ENCODE data around the gene MBOAT2. TPM values are rescaled to one million over a fixed set of nuclear protein-coding genes. Genes with fewer than 3 reads are reported as not detected.

The MBOAT2 gene
- total and polyA plus RNA-seq, 7 donors = 8.4 to 43.5 (median 15.3) TPM

DNA sequence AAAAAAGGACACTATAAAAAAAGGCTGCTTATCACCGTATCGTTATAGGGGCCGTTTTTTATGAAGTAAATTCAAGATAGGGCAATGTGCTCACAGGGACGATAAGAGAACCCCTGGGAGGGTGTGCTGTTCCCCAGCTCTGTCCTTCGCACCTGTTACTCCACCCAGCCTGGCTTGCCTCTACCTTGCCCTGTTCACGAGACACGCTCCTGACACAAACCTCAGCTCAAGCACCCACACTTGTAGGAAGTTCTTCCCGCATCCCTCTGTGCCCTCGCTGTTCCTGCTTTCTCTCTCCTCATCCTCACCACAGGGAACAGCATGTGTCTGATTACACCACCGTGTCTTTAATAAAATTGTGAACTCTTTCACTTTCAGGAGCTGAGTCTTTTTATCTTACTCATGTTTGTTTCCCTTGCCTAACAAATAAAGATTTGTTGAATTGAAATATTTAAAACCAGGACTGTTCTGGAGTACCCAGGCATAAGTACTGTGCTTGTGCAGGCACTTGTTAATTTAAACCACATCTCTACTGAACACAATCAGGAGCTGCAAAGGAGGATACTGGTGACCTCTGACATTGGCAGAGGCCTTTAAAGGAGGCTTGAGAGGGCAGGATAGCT, 140.0 kb downstream of the MBOAT2 start:
- H3K36me3 ChIP-seq = no peaks in the 10 kb centered on the region
- H3K9me3 ChIP-seq = no peaks in the 10 kb centered on the region
- H3K4me3 ChIP-seq = no peak overlapping the region
- no peak for TF ChIP-seq EP300 (IDR thresholded peaks at IDR 0.05)
- no peak for TF ChIP-seq POLR2A (IDR thresholded peaks at IDR 0.05)
- TF ChIP-seq, protein P1, sequence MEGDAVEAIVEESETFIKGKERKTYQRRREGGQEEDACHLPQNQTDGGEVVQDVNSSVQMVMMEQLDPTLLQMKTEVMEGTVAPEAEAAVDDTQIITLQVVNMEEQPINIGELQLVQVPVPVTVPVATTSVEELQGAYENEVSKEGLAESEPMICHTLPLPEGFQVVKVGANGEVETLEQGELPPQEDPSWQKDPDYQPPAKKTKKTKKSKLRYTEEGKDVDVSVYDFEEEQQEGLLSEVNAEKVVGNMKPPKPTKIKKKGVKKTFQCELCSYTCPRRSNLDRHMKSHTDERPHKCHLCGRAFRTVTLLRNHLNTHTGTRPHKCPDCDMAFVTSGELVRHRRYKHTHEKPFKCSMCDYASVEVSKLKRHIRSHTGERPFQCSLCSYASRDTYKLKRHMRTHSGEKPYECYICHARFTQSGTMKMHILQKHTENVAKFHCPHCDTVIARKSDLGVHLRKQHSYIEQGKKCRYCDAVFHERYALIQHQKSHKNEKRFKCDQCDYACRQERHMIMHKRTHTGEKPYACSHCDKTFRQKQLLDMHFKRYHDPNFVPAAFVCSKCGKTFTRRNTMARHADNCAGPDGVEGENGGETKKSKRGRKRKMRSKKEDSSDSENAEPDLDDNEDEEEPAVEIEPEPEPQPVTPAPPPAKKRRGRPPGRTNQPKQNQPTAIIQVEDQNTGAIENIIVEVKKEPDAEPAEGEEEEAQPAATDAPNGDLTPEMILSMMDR (IDR thresholded peaks at IDR 0.05) = no peak
- TF ChIP-seq POLR2AphosphoS5 (IDR thresholded peaks at IDR 0.05) = no peak
- no peaks in the 10 kb centered on the region for H3K27me3 ChIP-seq
- intact Hi-C loops (cut with DNase I) = no loop called here
- WGBS, 2 donors = 81 to 89% methylated on average over 10 of the region's 10 CpGs
- DNase-seq = no peak
- no peak overlapping the region for H3K27ac ChIP-seq
- no peaks in the 10 kb centered on the region for H3K4me1 ChIP-seq

DNA sequence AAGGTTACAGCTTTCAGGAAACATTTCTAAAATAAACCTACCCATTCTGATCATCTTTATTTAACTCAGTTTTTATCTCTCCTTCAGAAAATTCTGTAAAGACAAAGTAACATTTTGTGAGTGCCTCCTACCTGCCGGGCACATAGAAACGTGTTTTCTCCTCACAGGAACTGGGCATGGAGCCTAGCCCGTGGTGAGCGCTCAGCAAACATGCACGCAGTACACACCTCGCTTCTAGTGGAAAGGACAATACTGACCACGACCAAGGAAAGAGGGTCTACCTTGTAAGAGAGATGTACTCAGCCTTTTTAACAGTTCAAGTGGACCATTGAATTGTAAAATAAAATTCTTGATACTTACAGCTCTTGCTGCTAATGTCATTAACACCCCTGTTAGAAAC, 141.3 kb downstream of the MBOAT2 start:
- intact Hi-C loops (cut with DNase I) = no loop called here
- TF ChIP-seq POLR2AphosphoS5 (IDR thresholded peaks at IDR 0.05) (no peak), POLR2A (IDR thresholded peaks at IDR 0.05) (no peak)
- TF ChIP-seq, protein P1 (IDR thresholded peaks at IDR 0.05) = no peak
- no peak for DNase-seq
- no peak overlapping the region for H3K27ac ChIP-seq
- H3K27me3 ChIP-seq = no peaks in the 10 kb centered on the region
- H3K4me1 ChIP-seq = no peaks in the 10 kb centered on the region
- no peak overlapping the region for H3K4me3 ChIP-seq
- H3K9me3 ChIP-seq = no peaks in the 10 kb centered on the region
- WGBS, 2 donors = 86 to 91% methylated on average over 7 of the region's 7 CpGs
- H3K36me3 ChIP-seq = no peaks in the 10 kb centered on the region

DNA sequence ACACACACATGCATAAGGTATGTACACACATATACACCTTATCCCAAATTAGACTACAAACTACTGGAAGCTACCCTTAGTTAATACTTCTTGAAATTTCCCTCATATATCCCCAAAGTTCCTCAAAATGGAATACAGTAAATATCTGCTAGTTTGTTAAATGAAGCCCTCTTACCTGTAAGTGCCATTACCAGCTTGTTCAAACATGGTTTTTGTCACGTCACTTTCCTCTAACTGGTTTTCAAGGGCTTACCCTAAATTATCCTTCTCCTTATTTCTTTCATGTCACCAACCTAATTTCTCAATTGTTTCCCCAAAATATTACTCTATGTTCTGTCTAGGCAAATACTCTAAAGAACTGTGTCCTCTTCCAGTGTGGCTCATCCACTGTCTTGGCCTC, 141.7 kb downstream of the MBOAT2 start:
- intact Hi-C loops (cut with DNase I) = no loop called here
- WGBS, 2 donors = 96 to 100% methylated on average over 1 of the region's 1 CpG

DNA sequence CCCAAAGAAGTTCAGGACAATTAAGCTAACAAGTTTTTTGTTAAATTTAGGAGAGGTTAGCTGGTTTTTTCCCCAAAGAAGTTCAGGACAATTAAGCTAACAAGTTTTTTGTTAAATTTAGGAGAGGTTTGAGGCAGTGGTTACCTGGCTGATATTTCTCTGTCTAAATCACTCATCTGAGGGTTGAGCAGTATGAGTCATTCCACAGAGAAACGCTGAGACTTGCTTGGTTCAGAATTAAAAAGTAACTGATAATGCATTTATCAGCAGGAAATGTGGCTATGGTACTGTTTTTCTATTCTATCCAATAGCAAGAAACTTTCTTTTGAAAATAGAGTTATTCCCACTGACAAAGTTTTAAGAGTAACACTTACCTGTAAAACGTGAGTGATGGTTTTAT, 143.2 kb downstream of the MBOAT2 start:
- Histone ChIP-seq H3K4me3 (no peak overlapping the region), H3K4me1 (no peaks in the 10 kb centered on the region), H3K9me3 (no peaks in the 10 kb centered on the region), H3K27ac (no peak overlapping the region), H3K36me3 (no peaks in the 10 kb centered on the region), H3K27me3 (no peaks in the 10 kb centered on the region)
- intact Hi-C loops (cut with DNase I) = no loop called here
- 44 to 64% methylated on average over 2 of the region's 2 CpGs for WGBS, 2 donors
- no peak for DNase-seq
- TF ChIP-seq POLR2AphosphoS5 (IDR thresholded peaks at IDR 0.05) (no peak), POLR2A (IDR thresholded peaks at IDR 0.05) (no peak), EP300 (IDR thresholded peaks at IDR 0.05) (no peak)
- TF ChIP-seq, protein P1 (IDR thresholded peaks at IDR 0.05) = no peak

More for the DNA sequence above, 141.7 kb downstream of the MBOAT2 start:
- Histone ChIP-seq H3K4me3 (no peak overlapping the region), H3K36me3 (no peaks in the 10 kb centered on the region), H3K27ac (no peak overlapping the region), H3K27me3 (no peaks in the 10 kb centered on the region), H3K4me1 (no peaks in the 10 kb centered on the region), H3K9me3 (no peaks in the 10 kb centered on the region)
- no peak for TF ChIP-seq EP300 (IDR thresholded peaks at IDR 0.05)
- no peak for TF ChIP-seq POLR2A (IDR thresholded peaks at IDR 0.05)
- TF ChIP-seq, protein P1 (IDR thresholded peaks at IDR 0.05) = no peak
- no peak for TF ChIP-seq POLR2AphosphoS5 (IDR thresholded peaks at IDR 0.05)
- no peak for DNase-seq

DNA sequence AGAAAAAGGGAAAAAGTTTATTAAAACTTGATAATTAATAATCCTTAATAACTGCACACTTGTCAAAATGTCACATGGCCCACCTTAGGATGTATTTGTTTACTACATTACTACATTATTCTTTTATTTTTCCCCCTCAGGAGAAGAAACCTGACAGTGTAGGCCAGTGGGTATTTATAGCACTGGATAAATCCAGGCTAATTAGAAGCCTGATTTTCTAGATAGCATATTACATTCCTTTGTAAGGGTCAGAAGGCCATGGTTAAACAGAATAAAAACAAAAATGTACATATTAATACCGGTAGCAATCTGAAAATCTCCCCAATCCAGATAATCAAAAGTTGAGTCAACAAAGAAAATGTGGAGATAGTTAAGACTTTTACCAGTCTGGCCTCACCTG, 144.6 kb downstream of the MBOAT2 start:
- 79 to 80% methylated on average over 1 of the region's 1 CpG for WGBS, 2 donors
- Histone ChIP-seq H3K27me3 (no peaks in the 10 kb centered on the region), H3K4me1 (no peaks in the 10 kb centered on the region), H3K9me3 (no peaks in the 10 kb centered on the region), H3K4me3 (no peak overlapping the region), H3K27ac (no peak overlapping the region), H3K36me3 (no peaks in the 10 kb centered on the region)
- no peak for DNase-seq
- intact Hi-C loops (cut with DNase I) = no loop called here
- no peak for TF ChIP-seq POLR2AphosphoS5 (IDR thresholded peaks at IDR 0.05)
- no peak for TF ChIP-seq EP300 (IDR thresholded peaks at IDR 0.05)
- TF ChIP-seq, protein P1 (IDR thresholded peaks at IDR 0.05) = no peak
- TF ChIP-seq POLR2A (IDR thresholded peaks at IDR 0.05) = no peak
